ENCODE results near the gene DNAJC21. TPM values are rescaled to one million over a fixed set of nuclear protein-coding genes. Genes with fewer than 3 reads are reported as not detected.

DNAJC21 gene
- total and polyA plus RNA-seq, 2 experiments from 2014 or later, result 35.7 to 37.4 TPM

- DNase-seq (ENCODE audit: low spot score) (no peak), ATAC-seq (no peak)
- Histone ChIP-seq H4K20me1 (replicated peaks; ENCODE audit: insufficient read depth) (0 out of 2 replicates have a peak, but pooled peaks cover 8% of the 10 kb centered on the region), H3K79me2 (replicated peaks; ENCODE audit: insufficient read depth) (peaks cover 31% of the 10 kb centered on the region), H3K4me2 (0 out of 2 replicates have a peak overlapping the region, but pooled peaks have one; percentile 72), H3K27ac (ENCODE audit: low read depth) (peak overlapping the region; percentile 71), H3K9me2 (ENCODE audit: insufficient read depth) (no peaks in the 10 kb centered on the region), H3F3A (replicated peaks; ENCODE audit: low read depth) (peaks cover 14% of the 10 kb centered on the region; the same call in 1 of the 2 replicates), H3K4me1 (ENCODE audit: insufficient read depth) (peaks cover 11% of the 10 kb centered on the region; the same call in 1 of the 2 replicates), H2AFZ (no peak overlapping the region), H3K4me3 (no peak overlapping the region; the same call in 1 of the 2 replicates), H3K27me3 (ENCODE audit: insufficient read depth) (no peaks in the 10 kb centered on the region), H3K36me3 (ENCODE audit: insufficient read depth) (peaks cover 29% of the 10 kb centered on the region)
- H3K27me3 Mint-ChIP-seq (ENCODE audit: insufficient read depth, low read depth, poor library complexity), result peaks cover 5% of the 10 kb centered on the region
- H3K4me3 Mint-ChIP-seq, result no peak overlapping the region
- TF ChIP-seq REST (IDR thresholded peaks at IDR 0.05; ENCODE audit: unreplicated experiment) (no peak), ZNF331 (CRISPR knock-in tag; IDR thresholded peaks at IDR 0.05; ENCODE audit: low read depth) (no peak), JUNB (IDR thresholded peaks at IDR 0.05; ENCODE audit: unreplicated experiment) (no peak), ZNF114 (CRISPR knock-in tag; IDR thresholded peaks at IDR 0.05) (no peak)
- no peak overlapping the region; the same call in 1 of the 2 replicates for H3K27ac Mint-ChIP-seq
- H3K9me3 Mint-ChIP-seq, result no peaks in the 10 kb centered on the region
- H3K36me3 Mint-ChIP-seq (ENCODE audit: low read depth), result peaks cover 39% of the 10 kb centered on the region
- H3K4me1 Mint-ChIP-seq, result peaks cover 22% of the 10 kb centered on the region
Observed at GRCh38 chr5:34928267-34928666, 1.1 kb upstream of the DNAJC21 start.

- ATAC-seq (peak; percentile 54), DNase-seq (ENCODE audit: low spot score) (peak; percentile 86)
- Histone ChIP-seq H4K20me1 (replicated peaks; ENCODE audit: insufficient read depth) (peaks cover 12% of the 10 kb centered on the region; the same call in 1 of the 2 replicates), H2AFZ (peak overlapping the region; percentile 73), H3K4me1 (ENCODE audit: insufficient read depth) (peaks cover 11% of the 10 kb centered on the region; the same call in 1 of the 2 replicates), H3K36me3 (ENCODE audit: insufficient read depth) (peaks cover 16% of the 10 kb centered on the region), H3K27me3 (ENCODE audit: insufficient read depth) (no peaks in the 10 kb centered on the region), H3K79me2 (replicated peaks; ENCODE audit: insufficient read depth) (peaks cover 47% of the 10 kb centered on the region), H3K9me2 (ENCODE audit: insufficient read depth) (no peaks in the 10 kb centered on the region), H3K27ac (ENCODE audit: low read depth) (peak overlapping the region; percentile 91), H3K4me3 (peak overlapping the region; percentile 73), H3K4me2 (peak overlapping the region; percentile 92), H3F3A (replicated peaks; ENCODE audit: low read depth) (peaks cover 14% of the 10 kb centered on the region; the same call in 1 of the 2 replicates)
- TF ChIP-seq JUNB (IDR thresholded peaks at IDR 0.05; ENCODE audit: unreplicated experiment), result no peak
- no peak for TF ChIP-seq EZH2 (IDR thresholded peaks at IDR 0.05; ENCODE audit: low read depth, unreplicated experiment)
- TF ChIP-seq POLR2AphosphoS5 (IDR thresholded peaks at IDR 0.05; ENCODE audit: low read depth), result peak; percentile 57; the same call in 1 of the 2 replicates
- no peak for TF ChIP-seq REST (IDR thresholded peaks at IDR 0.05; ENCODE audit: unreplicated experiment)
- TF ChIP-seq STAT1 (IDR thresholded peaks at IDR 0.05; ENCODE audit: unreplicated experiment), result no peak
- TF ChIP-seq ZNF114 (CRISPR knock-in tag; IDR thresholded peaks at IDR 0.05), result no peak
- peaks cover 30% of the 10 kb centered on the region for H3K36me3 Mint-ChIP-seq (ENCODE audit: low read depth)
- peaks cover 20% of the 10 kb centered on the region for H3K4me1 Mint-ChIP-seq
- H3K27me3 Mint-ChIP-seq (ENCODE audit: insufficient read depth, low read depth, poor library complexity), result peaks cover 5% of the 10 kb centered on the region
- peak overlapping the region; percentile 97 for H3K4me3 Mint-ChIP-seq
- H3K27ac Mint-ChIP-seq, result peak overlapping the region; percentile 98
- no peaks in the 10 kb centered on the region for H3K9me3 Mint-ChIP-seq
Observed at GRCh38 chr5:34929720-34930461, 532 bp downstream of the DNAJC21 start.

Measured in GM23338 (cell line).